A673 (cell line): ENCODE measurements around the gene RDX.

Experiments
- CTCF ChIP-seq: fragments of 300-800, 200-600 bp; sonication (generic); conservative IDR thresholded peaks from 2 replicates; pipeline ENCODE4 v1.5.1; 2017; ENCODE audit warnings: low read depth, mild to moderate bottlenecking, antibody characterized with exemption, low read length, moderate library complexity, mixed read lengths
- EZH2 ChIP-seq: fragments of 200-600 bp; sonication (generic); IDR thresholded peaks from 2 replicates; pipeline ENCODE4 v1.6.1; 2017; ENCODE audit warnings: borderline replicate concordance, low read depth, mild to moderate bottlenecking, mixed read lengths, antibody characterized with exemption, low read length; ENCODE audit not compliant: poor library complexity, severe bottlenecking

GRCh38 chr11:110159476-110159875 lies 136.9 kb downstream of the RDX start:
- TF ChIP-seq CTCF (no peak), EZH2 (no peak)
